AG10803 (cell line): ENCODE data around the gene INTS4.
A peak's percentile ranks its signal among the peaks of the same experiment; 100 is the strongest.

Experiments
- DNase-seq: peaks from one replicate; pipeline ENCODE4 v3.0.0; 2010; ENCODE audit warnings: low read depth
- H3K4me3 ChIP-seq: 2 replicates; pipeline ENCODE4 v1.5.1; 2011; ENCODE audit warnings: mild to moderate bottlenecking, low read length, control low read depth
- CTCF ChIP-seq: conservative IDR thresholded peaks from 2 replicates; pipeline ENCODE4 v1.5.1; 2011; ENCODE audit warnings: mild to moderate bottlenecking, low read length, control low read depth, inconsistent platforms

INTS4 gene

GRCh38 chr11:77842441-77843121 is 151.9 kb downstream of the INTS4 start:
- TF ChIP-seq CTCF: no peak
- peak; percentile 6 for DNase-seq

GRCh38 chr11:77833302-77833701 is 161.2 kb downstream of the INTS4 start:
- no peak for DNase-seq
- no peak overlapping the region for H3K4me3 ChIP-seq
- no peak for TF ChIP-seq CTCF

More at GRCh38 chr11:77842441-77843121, 151.9 kb downstream of the INTS4 start:
- H3K4me3 ChIP-seq: no peak overlapping the region

GRCh38 chr11:77828926-77829325 is 165.5 kb downstream of the INTS4 start:
- TF ChIP-seq CTCF: no peak
- no peak for DNase-seq
- no peak overlapping the region for H3K4me3 ChIP-seq
